ENCODE results near the gene PRAME. TPM values are rescaled to one million over a fixed set of nuclear protein-coding genes. Genes with fewer than 3 reads are reported as not detected.
"Not testable (repeated sequence)": the region's sequence is repeated elsewhere in the genome, so short reads cannot be mapped to it uniquely, and the experiment has no call there.

The PRAME gene
- total and polyA plus RNA-seq, 10 of the 15 experiments (the other 5 are each of a cell fraction or from before 2014, with no cell fraction given): 0.40 to 2.5 (median 0.65) TPM

DNA sequence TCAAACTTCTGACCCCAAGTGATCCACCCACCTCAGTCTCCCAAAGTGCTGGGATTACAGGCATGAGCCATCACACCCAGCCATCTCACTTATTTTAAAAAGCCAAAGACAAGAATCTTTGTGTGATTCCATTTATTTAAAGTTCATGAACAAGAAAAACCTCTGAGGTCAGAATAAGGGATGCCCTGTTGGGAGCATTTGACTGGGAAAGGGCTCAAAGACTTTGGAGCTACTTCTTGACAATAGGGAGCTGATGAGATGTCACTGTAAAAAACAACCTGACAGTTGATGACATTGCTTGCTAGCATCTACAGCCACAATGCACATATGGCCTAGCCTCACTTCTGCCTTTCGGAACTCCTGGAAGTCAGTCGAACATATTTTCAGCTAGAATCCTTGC, 45.4 kb downstream of the PRAME start:
- FAIRE-seq: no peak
- WGBS (ENCODE audit: insufficient coverage, insufficient replicate concordance, low lambda C conversion rate, missing lambda C conversion rate): 60% methylated on average over 2 of the region's 2 CpGs
- Histone ChIP-seq H3K4me3 (no peak overlapping the region), H2AFZ (ENCODE audit: control insufficient read depth, low read depth, low read length) (no peak overlapping the region), H3K36me3 (ENCODE audit: control insufficient read depth in 2 of 2, insufficient read depth in 2 of 2, low read length in 1 of 2) (no peaks in the 10 kb centered on the region), H3K9me3 (replicated peaks; ENCODE audit: control insufficient read depth, insufficient read depth, low read length) (no peaks in the 10 kb centered on the region), H3K4me2 (ENCODE audit: control insufficient read depth, insufficient read depth) (no peak overlapping the region), H3K9ac (ENCODE audit: control insufficient read depth, insufficient read depth, low read length) (no peak overlapping the region), H3K27ac (ENCODE audit: control insufficient read depth, insufficient read depth) (no peak overlapping the region), H3K79me2 (ENCODE audit: control insufficient read depth, insufficient read depth, low read length) (no peaks in the 10 kb centered on the region), H3K27me3 (replicated peaks in 1 of 2; ENCODE audit: control insufficient read depth in 2 of 2, insufficient read depth in 2 of 2, low read length in 1 of 2) (no peaks in the 10 kb centered on the region), H3K4me1 (ENCODE audit: control insufficient read depth, insufficient read depth, low read length) (no peaks in the 10 kb centered on the region), H4K20me1 (ENCODE audit: control insufficient read depth, insufficient read depth) (no peaks in the 10 kb centered on the region)
- ChIA-PET RAD21 (ENCODE audit: unreplicated experiment) (no interaction called here), POLR2A (no interaction called here), SMC1A (ENCODE audit: uncharacterized antibody, unreplicated experiment) (no interaction called here), CTCF (no interaction called here)
- BruUV-seq (replicated peaks): no TSS peak
- no peak for ATAC-seq
- no peak for DNase-seq (ENCODE audit: low read depth, low spot score)
- in situ Hi-C loops (cut with MboI) (no loop called here), intact Hi-C loops (cut with micrococcal nuclease; ENCODE audit: unreplicated experiment) (no loop called here)
- no peak for TF ChIP-seq SMAD5 (IDR thresholded peaks at IDR 0.05; ENCODE audit: low read depth)

DNA sequence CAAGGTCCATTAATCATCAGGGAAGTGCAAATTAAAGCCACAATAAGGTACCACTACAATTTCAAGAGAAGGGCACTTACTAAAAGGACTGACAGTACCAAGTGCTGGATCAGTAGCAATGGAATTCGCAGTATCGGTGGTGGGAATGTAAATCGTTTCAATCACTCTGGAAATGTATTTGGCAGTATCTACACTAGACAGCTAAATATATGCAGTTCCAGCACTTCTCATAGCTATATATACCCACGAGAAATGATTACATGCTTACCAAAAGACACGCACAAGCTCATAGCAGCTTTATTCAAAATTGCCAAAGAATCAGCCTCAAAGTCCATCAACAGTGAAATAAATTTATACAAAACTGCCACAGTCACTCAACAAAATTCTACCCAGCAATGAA, 46.1 kb downstream of the PRAME start:
- Histone ChIP-seq H3K36me3 (ENCODE audit: control insufficient read depth in 2 of 2, insufficient read depth in 2 of 2, low read length in 1 of 2) (no peaks in the 10 kb centered on the region), H3K9me3 (replicated peaks; ENCODE audit: control insufficient read depth, insufficient read depth, low read length) (no peaks in the 10 kb centered on the region), H3K4me3 (no peak overlapping the region), H3K4me2 (ENCODE audit: control insufficient read depth, insufficient read depth) (no peak overlapping the region), H4K20me1 (ENCODE audit: control insufficient read depth, insufficient read depth) (no peaks in the 10 kb centered on the region), H3K4me1 (ENCODE audit: control insufficient read depth, insufficient read depth, low read length) (no peaks in the 10 kb centered on the region), H3K9ac (ENCODE audit: control insufficient read depth, insufficient read depth, low read length) (no peak overlapping the region), H3K27me3 (replicated peaks in 1 of 2; ENCODE audit: control insufficient read depth in 2 of 2, insufficient read depth in 2 of 2, low read length in 1 of 2) (no peaks in the 10 kb centered on the region), H3K27ac (ENCODE audit: control insufficient read depth, insufficient read depth) (no peak overlapping the region), H3K79me2 (ENCODE audit: control insufficient read depth, insufficient read depth, low read length) (no peaks in the 10 kb centered on the region), H2AFZ (ENCODE audit: control insufficient read depth, low read depth, low read length) (no peak overlapping the region)
- ChIA-PET RAD21 (ENCODE audit: unreplicated experiment) (no interaction called here), POLR2A (no interaction called here), CTCF (no interaction called here), SMC1A (ENCODE audit: uncharacterized antibody, unreplicated experiment) (no interaction called here)
- TF ChIP-seq SIX5 (IDR thresholded peaks at IDR 0.05; ENCODE audit: low read depth, low read length, severe bottlenecking): no peak
- TF ChIP-seq, protein P1, sequence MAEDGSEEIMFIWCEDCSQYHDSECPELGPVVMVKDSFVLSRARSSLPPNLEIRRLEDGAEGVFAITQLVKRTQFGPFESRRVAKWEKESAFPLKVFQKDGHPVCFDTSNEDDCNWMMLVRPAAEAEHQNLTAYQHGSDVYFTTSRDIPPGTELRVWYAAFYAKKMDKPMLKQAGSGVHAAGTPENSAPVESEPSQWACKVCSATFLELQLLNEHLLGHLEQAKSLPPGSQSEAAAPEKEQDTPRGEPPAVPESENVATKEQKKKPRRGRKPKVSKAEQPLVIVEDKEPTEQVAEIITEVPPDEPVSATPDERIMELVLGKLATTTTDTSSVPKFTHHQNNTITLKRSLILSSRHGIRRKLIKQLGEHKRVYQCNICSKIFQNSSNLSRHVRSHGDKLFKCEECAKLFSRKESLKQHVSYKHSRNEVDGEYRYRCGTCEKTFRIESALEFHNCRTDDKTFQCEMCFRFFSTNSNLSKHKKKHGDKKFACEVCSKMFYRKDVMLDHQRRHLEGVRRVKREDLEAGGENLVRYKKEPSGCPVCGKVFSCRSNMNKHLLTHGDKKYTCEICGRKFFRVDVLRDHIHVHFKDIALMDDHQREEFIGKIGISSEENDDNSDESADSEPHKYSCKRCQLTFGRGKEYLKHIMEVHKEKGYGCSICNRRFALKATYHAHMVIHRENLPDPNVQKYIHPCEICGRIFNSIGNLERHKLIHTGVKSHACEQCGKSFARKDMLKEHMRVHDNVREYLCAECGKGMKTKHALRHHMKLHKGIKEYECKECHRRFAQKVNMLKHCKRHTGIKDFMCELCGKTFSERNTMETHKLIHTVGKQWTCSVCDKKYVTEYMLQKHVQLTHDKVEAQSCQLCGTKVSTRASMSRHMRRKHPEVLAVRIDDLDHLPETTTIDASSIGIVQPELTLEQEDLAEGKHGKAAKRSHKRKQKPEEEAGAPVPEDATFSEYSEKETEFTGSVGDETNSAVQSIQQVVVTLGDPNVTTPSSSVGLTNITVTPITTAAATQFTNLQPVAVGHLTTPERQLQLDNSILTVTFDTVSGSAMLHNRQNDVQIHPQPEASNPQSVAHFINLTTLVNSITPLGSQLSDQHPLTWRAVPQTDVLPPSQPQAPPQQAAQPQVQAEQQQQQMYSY (CRISPR knock-in tag; IDR thresholded peaks at IDR 0.05): no peak
- in situ Hi-C loops (cut with MboI) (no loop called here), intact Hi-C loops (cut with micrococcal nuclease; ENCODE audit: unreplicated experiment) (no loop called here)
- ATAC-seq (no peak), DNase-seq (ENCODE audit: low read depth, low spot score) (no peak), FAIRE-seq (no peak)
- no TSS peak for BruUV-seq (replicated peaks)
- whole genome bisulfite sequencing (ENCODE audit: insufficient coverage, insufficient replicate concordance, low lambda C conversion rate, missing lambda C conversion rate): 56% methylated on average over 5 of the region's 5 CpGs

DNA sequence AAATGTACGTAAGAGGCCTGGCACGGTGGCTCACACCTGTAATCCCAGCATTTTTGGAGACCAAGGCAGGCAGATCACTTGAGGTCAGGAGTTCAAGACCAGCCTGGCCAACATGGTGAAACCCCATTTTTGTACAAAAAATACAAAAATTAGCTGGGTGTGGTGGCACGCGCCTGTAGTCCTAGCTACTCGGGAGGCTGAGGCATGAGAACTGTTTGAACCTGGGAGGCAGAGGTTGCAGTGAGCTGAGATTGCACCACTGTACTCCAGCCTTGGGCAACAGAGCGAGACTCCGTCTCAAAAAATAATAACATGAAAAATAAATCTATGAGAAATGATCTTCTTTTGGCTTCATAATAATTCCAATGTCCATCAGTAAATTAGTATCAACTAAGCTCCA, 48.2 kb downstream of the PRAME start:
- H3K4me1 ChIP-seq (ENCODE audit: control insufficient read depth, insufficient read depth, low read length); H3K4me3 ChIP-seq; FAIRE-seq; POLR2A ChIA-PET; H3K9me3 ChIP-seq (replicated peaks; ENCODE audit: control insufficient read depth, insufficient read depth, low read length); DNase-seq (ENCODE audit: low read depth, low spot score); RAD21 ChIA-PET (ENCODE audit: unreplicated experiment); in situ Hi-C loops (cut with MboI); H2AFZ ChIP-seq (ENCODE audit: control insufficient read depth, low read depth, low read length); H3K36me3 ChIP-seq (ENCODE audit: control insufficient read depth in 2 of 2, insufficient read depth in 2 of 2, low read length in 1 of 2); H3K27me3 ChIP-seq (replicated peaks in 1 of 2; ENCODE audit: control insufficient read depth in 2 of 2, insufficient read depth in 2 of 2, low read length in 1 of 2); H3K9ac ChIP-seq (ENCODE audit: control insufficient read depth, insufficient read depth, low read length); H3K4me2 ChIP-seq (ENCODE audit: control insufficient read depth, insufficient read depth); intact Hi-C loops (cut with micrococcal nuclease; ENCODE audit: unreplicated experiment); H3K27ac ChIP-seq (ENCODE audit: control insufficient read depth, insufficient read depth); ATAC-seq; H3K79me2 ChIP-seq (ENCODE audit: control insufficient read depth, insufficient read depth, low read length); H4K20me1 ChIP-seq (ENCODE audit: control insufficient read depth, insufficient read depth); BruUV-seq (replicated peaks): not testable (repeated sequence)
- 96% methylated on average over 7 of the region's 7 CpGs for WGBS (ENCODE audit: insufficient coverage, insufficient replicate concordance, low lambda C conversion rate, missing lambda C conversion rate)
- SMC1A ChIA-PET (ENCODE audit: uncharacterized antibody, unreplicated experiment): interaction anchor here (1.0 kb wide), 1 partner anchor 9 kb away, joined by 3 read pairs; the partner anchor contains the start of gene ZNF280A
- CTCF ChIA-PET: interaction anchor here (0.9 kb wide), 1 partner anchor 26 kb away, joined by 3 read pairs; no protein-coding TSS in a partner anchor

Measured in GM12878 (cell line).